ENCODE data around the gene SORT1. TPM values are rescaled to one million over a fixed set of nuclear protein-coding genes. Genes with fewer than 3 reads are reported as not detected.

Gene SORT1
- total RNA-seq, 4 donors from 2014 or later, result 37.0 to 69.6 (median 44.7) TPM

GRCh38 chr1:109300650-109301151 is 97.0 kb downstream of the SORT1 start:
- TF ChIP-seq, protein P1, sequence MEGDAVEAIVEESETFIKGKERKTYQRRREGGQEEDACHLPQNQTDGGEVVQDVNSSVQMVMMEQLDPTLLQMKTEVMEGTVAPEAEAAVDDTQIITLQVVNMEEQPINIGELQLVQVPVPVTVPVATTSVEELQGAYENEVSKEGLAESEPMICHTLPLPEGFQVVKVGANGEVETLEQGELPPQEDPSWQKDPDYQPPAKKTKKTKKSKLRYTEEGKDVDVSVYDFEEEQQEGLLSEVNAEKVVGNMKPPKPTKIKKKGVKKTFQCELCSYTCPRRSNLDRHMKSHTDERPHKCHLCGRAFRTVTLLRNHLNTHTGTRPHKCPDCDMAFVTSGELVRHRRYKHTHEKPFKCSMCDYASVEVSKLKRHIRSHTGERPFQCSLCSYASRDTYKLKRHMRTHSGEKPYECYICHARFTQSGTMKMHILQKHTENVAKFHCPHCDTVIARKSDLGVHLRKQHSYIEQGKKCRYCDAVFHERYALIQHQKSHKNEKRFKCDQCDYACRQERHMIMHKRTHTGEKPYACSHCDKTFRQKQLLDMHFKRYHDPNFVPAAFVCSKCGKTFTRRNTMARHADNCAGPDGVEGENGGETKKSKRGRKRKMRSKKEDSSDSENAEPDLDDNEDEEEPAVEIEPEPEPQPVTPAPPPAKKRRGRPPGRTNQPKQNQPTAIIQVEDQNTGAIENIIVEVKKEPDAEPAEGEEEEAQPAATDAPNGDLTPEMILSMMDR (IDR thresholded peaks at IDR 0.05), result no peak
- no peak for TF ChIP-seq POLR2A (IDR thresholded peaks at IDR 0.05)
- H3K27ac ChIP-seq, result no peak overlapping the region

DNA sequence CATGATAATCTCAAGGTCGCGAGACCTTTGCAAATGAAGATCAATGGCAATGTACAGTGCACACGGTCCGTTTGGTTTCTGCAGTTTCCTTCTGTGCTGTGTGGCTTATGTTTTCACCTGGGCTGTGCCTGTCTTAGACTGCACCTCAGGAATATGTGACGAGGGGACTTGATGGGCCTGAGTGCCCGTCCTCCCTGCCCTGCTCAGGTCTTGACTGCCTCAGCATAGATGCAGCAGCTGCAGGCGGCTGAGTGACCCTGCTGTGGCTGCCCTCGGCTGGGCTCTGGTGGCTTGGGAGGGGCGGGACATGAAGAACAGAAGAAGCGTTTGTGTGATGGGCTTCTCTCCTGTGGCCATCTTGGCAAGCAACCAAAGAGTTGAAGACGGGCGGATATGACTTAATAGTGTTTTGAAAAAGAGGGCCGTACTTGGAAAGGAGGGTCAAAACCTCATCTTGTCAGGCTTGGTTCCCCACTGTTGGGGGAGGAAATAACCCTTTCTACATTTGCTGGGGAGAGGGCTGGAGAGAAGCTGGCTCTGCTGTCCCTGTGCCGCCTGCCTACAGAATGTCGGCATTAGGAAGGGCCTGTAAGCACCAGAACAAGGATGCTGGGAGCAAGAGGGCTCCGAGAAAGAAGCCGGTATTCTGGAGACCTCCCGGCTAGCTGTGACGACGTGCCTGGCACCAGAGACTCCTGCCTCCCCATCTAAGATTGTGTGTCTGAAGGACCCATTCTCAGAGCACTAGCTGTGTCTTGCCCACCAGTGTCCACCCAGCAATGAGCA is 98.0 kb downstream of the SORT1 start:
- intact Hi-C loops (cut with DNase I), result no loop called here
- Histone ChIP-seq H3K36me3 (no peaks in the 10 kb centered on the region), H3K27me3 (peaks cover 0 to 2% (median 0%) of the 10 kb centered on the region in 4 donors), H3K4me3 (no peak overlapping the region), H3K27ac (peak overlapping the region; percentile 33 to 66 (median 48)), H3K9me3 (no peaks in the 10 kb centered on the region), H3K4me1 (peaks cover 0 to 29% (median 10%) of the 10 kb centered on the region in 3 donors)
- no peak for TF ChIP-seq POLR2A (IDR thresholded peaks at IDR 0.05)
- TF ChIP-seq, protein P1 (IDR thresholded peaks at IDR 0.05), result no peak
- 68 to 69% methylated on average over 8 to 14 of the region's 20 CpGs for WGBS, 2 donors
- DNase-seq, result no peak

More at GRCh38 chr1:109300650-109301151, 97.0 kb downstream of the SORT1 start:
- Histone ChIP-seq H3K36me3 (no peaks in the 10 kb centered on the region), H3K4me3 (no peak overlapping the region), H3K27me3 (no peaks in the 10 kb centered on the region), H3K4me1 (peaks cover 0 to 38% (median 13%) of the 10 kb centered on the region in 3 donors), H3K9me3 (no peaks in the 10 kb centered on the region)
- 75 to 86% methylated on average over 10 to 12 of the region's 16 CpGs for WGBS, 2 donors
- DNase-seq, result no peak
- intact Hi-C loops (cut with DNase I), result no loop called here

DNA sequence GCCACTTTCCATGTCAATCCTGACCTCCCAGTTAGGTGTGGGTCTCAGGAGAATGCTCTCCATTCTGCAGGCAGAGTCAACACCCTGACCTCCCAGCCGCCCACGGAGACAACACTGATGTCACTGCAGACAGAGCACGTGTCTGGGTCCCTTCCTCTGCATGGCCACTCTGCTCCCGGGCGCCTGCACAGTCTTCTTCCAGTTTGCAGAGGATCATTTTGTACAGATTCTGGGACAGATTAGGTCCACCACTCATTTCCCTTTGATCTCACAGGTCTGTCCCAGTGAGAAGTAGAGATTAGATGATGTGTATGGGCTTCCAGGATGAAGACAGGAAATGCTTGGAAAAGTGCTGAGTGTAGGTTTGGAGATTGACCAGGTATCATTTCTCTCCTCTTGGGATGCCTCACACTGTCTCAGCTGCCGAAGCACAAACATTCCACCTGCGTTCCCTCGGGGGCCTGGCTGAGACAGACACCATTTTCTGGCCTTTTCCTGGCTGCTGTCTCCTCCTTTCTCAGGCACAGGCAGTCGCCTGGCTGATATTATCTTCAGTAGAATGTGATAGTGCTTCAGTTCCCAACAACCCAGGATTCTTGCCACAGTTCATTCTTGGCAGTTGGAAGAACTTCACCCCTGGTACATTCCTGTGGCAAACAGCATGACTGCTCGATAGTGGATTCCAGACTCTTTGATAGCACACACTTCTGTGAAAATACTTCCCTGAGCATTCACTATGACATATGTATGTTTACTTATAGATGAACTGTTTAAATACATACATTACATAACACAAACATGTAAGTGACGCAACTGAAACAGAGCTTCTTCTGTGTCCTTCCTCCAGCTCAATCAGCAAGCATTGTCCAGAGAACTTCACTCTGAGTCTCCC is 98.8 kb downstream of the SORT1 start:
- WGBS, 2 donors, result 42 to 54% methylated on average over 6 to 11 of the region's 11 CpGs
- Histone ChIP-seq H3K9me3 (no peaks in the 10 kb centered on the region), H3K27me3 (peaks cover 0 to 2% (median 0%) of the 10 kb centered on the region in 4 donors), H3K27ac (peak overlapping the region; percentile 33 to 66 (median 48)), H3K4me3 (no peak overlapping the region), H3K36me3 (no peaks in the 10 kb centered on the region), H3K4me1 (peaks cover 0 to 27% (median 10%) of the 10 kb centered on the region in 3 donors)
- no peak for TF ChIP-seq POLR2A (IDR thresholded peaks at IDR 0.05)
- TF ChIP-seq, protein P1 (IDR thresholded peaks at IDR 0.05), result no peak
- no peak for DNase-seq
- intact Hi-C loops (cut with DNase I), result no loop called here

- 57 to 62% methylated on average over 7 to 13 of the region's 16 CpGs for WGBS, 2 donors
- no peak for DNase-seq
- no peak for TF ChIP-seq POLR2A (IDR thresholded peaks at IDR 0.05)
- TF ChIP-seq, protein P1 (IDR thresholded peaks at IDR 0.05), result no peak
Measured at GRCh38 chr1:109296782-109297181, 100.9 kb downstream of the SORT1 start.

More at GRCh38 chr1:109296782-109297181, 100.9 kb downstream of the SORT1 start:
- Histone ChIP-seq H3K36me3 (no peaks in the 10 kb centered on the region), H3K9me3 (no peaks in the 10 kb centered on the region), H3K4me3 (no peak overlapping the region), H3K27ac (no peak overlapping the region), H3K27me3 (peaks cover 0 to 2% (median 0%) of the 10 kb centered on the region in 4 donors), H3K4me1 (peaks cover 0 to 27% (median 10%) of the 10 kb centered on the region in 3 donors)
- intact Hi-C loops (cut with DNase I), result no loop called here
